H9 (cell line): ENCODE data around the gene BMPR1A. TPM values are rescaled to one million over a fixed set of nuclear protein-coding genes. Genes with fewer than 3 reads are reported as not detected.

Source experiments
- DNase-seq: peaks from one replicate; pipeline ENCODE4 v3.0.0-alpha.2; 2017
- H2AFZ ChIP-seq: one replicate; pipeline ENCODE4 v1.6.1; 2013; ENCODE audit warnings: mild to moderate bottlenecking, low read length, control low read depth, moderate library complexity
- H2AK5ac ChIP-seq: 2 replicates; pipeline ENCODE4 v1.6.1; 2013; ENCODE audit warnings: low read length, control low read depth, mixed read lengths; ENCODE audit not compliant: insufficient read length
- H2BK120ac ChIP-seq: one replicate; pipeline ENCODE4 v1.6.1; 2013; ENCODE audit warnings: low read depth, mild to moderate bottlenecking, low read length, control low read depth, inconsistent platforms; ENCODE audit not compliant: poor library complexity, severe bottlenecking
- H2BK12ac ChIP-seq: 2 replicates; pipeline ENCODE4 v1.6.1; 2013; ENCODE audit warnings: low read length, control low read depth, mixed read lengths, low read depth; ENCODE audit not compliant: insufficient read length
- H2BK15ac ChIP-seq: 2 replicates; pipeline ENCODE4 v1.6.1; 2013; ENCODE audit warnings: low read depth, low read length, control low read depth
- H2BK20ac ChIP-seq: one replicate; pipeline ENCODE4 v1.6.1; 2013; ENCODE audit warnings: low read depth, mild to moderate bottlenecking, low read length, control low read depth, inconsistent platforms; ENCODE audit not compliant: poor library complexity, severe bottlenecking
- H2BK5ac ChIP-seq: 2 replicates; pipeline ENCODE4 v1.6.1; 2013; ENCODE audit warnings: low read length, control low read depth, mixed read lengths; ENCODE audit not compliant: insufficient read length
- H3K14ac ChIP-seq: 2 replicates; pipeline ENCODE4 v1.6.1; 2013; ENCODE audit warnings: low read length, control low read depth; ENCODE audit not compliant: insufficient read depth
- H3K18ac ChIP-seq: 2 replicates; pipeline ENCODE4 v1.6.1; 2013; ENCODE audit warnings: low read depth, mild to moderate bottlenecking, mixed read lengths, low read length, control low read depth; ENCODE audit not compliant: insufficient read length
- H3K23ac ChIP-seq: 2 replicates; pipeline ENCODE4 v1.6.1; 2013; ENCODE audit warnings: low read length, control low read depth, mixed read lengths, low read depth; ENCODE audit not compliant: insufficient read length
- H3K23me2 ChIP-seq: 2 replicates; pipeline ENCODE4 v1.6.1; 2013; ENCODE audit warnings: low read depth, mild to moderate bottlenecking, mixed read lengths, low read length, control low read depth; ENCODE audit not compliant: insufficient read length, poor library complexity, severe bottlenecking
- H3K27ac ChIP-seq: 2 replicates; pipeline ENCODE4 v1.5.1; 2013; ENCODE audit warnings: low read length, control low read depth, mixed read lengths, low read depth; ENCODE audit not compliant: insufficient read length
- H3K27me3 ChIP-seq: 2 replicates; pipeline ENCODE4 v1.6.1; 2013; ENCODE audit warnings: low read length, control low read depth, inconsistent platforms; ENCODE audit not compliant: insufficient read depth
- H3K4ac ChIP-seq: 2 replicates; pipeline ENCODE4 v1.6.1; 2013; ENCODE audit warnings: low read depth, mild to moderate bottlenecking, control low read depth, inconsistent platforms, low read length, moderate library complexity
- H3K4me1 ChIP-seq: 2 replicates; pipeline ENCODE4 v1.6.1; 2013; ENCODE audit warnings: low read length, control low read depth, inconsistent platforms; ENCODE audit not compliant: insufficient read depth
- H3K4me2 ChIP-seq: 2 replicates; pipeline ENCODE4 v1.6.1; 2013; ENCODE audit warnings: low read length, control low read depth, mixed read lengths; ENCODE audit not compliant: insufficient read length, insufficient read depth
- H3K56ac ChIP-seq: 2 replicates; pipeline ENCODE4 v1.6.1; 2013; ENCODE audit warnings: low read depth, mild to moderate bottlenecking, mixed read lengths, low read length, control low read depth; ENCODE audit not compliant: insufficient read length
- H3K79me1 ChIP-seq: 2 replicates; pipeline ENCODE4 v1.6.1; 2013; ENCODE audit warnings: low read depth, mild to moderate bottlenecking, moderate library complexity, low read length, control low read depth, inconsistent platforms; ENCODE audit not compliant: insufficient read depth, poor library complexity, severe bottlenecking
- H3K79me2 ChIP-seq: 2 replicates; pipeline ENCODE4 v1.6.1; 2013; ENCODE audit warnings: low read length, control low read depth, inconsistent platforms; ENCODE audit not compliant: insufficient read depth
- H3K9ac ChIP-seq: 2 replicates; pipeline ENCODE4 v1.6.1; 2013; ENCODE audit warnings: low read length, control low read depth, mixed read lengths; ENCODE audit not compliant: insufficient read length; ENCODE audit errors: extremely low read depth
- H3K9me3 ChIP-seq: one replicate; pipeline ENCODE4 v1.6.1; 2013; ENCODE audit warnings: low read depth, low read length, inconsistent platforms; ENCODE audit not compliant: control insufficient read depth
- H3T11ph ChIP-seq: one replicate; pipeline ENCODE4 v1.6.1; 2013; ENCODE audit warnings: mild to moderate bottlenecking, low read length, control low read depth, inconsistent platforms
- H4K20me1 ChIP-seq: one replicate; pipeline ENCODE4 v1.6.1; 2013; ENCODE audit not compliant: control insufficient read depth, insufficient read length, insufficient read depth
- H4K5ac ChIP-seq: 2 replicates; pipeline ENCODE4 v1.6.1; 2013; ENCODE audit warnings: low read depth, mild to moderate bottlenecking, mixed read lengths, low read length, control low read depth; ENCODE audit not compliant: insufficient read length
- H4K8ac ChIP-seq: replicated peaks from 2 replicates; pipeline ENCODE4 v1.6.1; 2013; ENCODE audit warnings: low read length, control low read depth, mixed read lengths, low read depth; ENCODE audit not compliant: insufficient read length
- H4K91ac ChIP-seq: 2 replicates; pipeline ENCODE4 v1.6.1; 2013; ENCODE audit warnings: low read depth, mild to moderate bottlenecking, moderate library complexity, mixed read lengths, low read length, control low read depth; ENCODE audit not compliant: insufficient read length
- H3K27ac Mint-ChIP-seq, 3 experiments: 2 replicates in 2 of 3; 3 replicates in 1 of 3; pipeline ENCODE4 v1.8.0; 2020 to 2021; ENCODE audit warnings: mixed read lengths in 3 of 3, mild to moderate bottlenecking in 1 of 3, moderate library complexity in 1 of 3
- H3K27me3 Mint-ChIP-seq: 2 replicates; pipeline ENCODE4 v1.8.0; 2021; ENCODE audit warnings: low read depth, mild to moderate bottlenecking, moderate library complexity, mixed read lengths
- H3K36me3 Mint-ChIP-seq, 3 experiments: 2 replicates in 2 of 3; 3 replicates in 1 of 3; pipeline ENCODE4 v1.8.0; 2020 to 2021; ENCODE audit warnings: low read depth in 3 of 3, mixed read lengths in 3 of 3; ENCODE audit not compliant: insufficient read depth in 1 of 3
- H3K4me1 Mint-ChIP-seq, 2 experiments: 2 replicates each; pipeline ENCODE4 v1.8.0; 2020; ENCODE audit warnings: mixed read lengths in 2 of 2
- H3K4me3 Mint-ChIP-seq, 2 experiments: 2 replicates in 1 of 2; 3 replicates in 1 of 2; pipeline ENCODE4 v1.8.0; 2020 to 2021; ENCODE audit warnings: mild to moderate bottlenecking in 2 of 2, mixed read lengths in 2 of 2, moderate library complexity in 1 of 2
- H3K9me3 Mint-ChIP-seq, 2 experiments: 2 replicates in 1 of 2; 3 replicates in 1 of 2; pipeline ENCODE4 v1.8.0; 2020; ENCODE audit warnings: mild to moderate bottlenecking in 2 of 2, mixed read lengths in 2 of 2, moderate library complexity in 1 of 2
- CTCF ChIP-seq: fragments of 200-600 bp; sonication (generic); conservative IDR thresholded peaks from 3 replicates; pipeline ENCODE4 v1.8.0; 2021; ENCODE audit warnings: antibody characterized with exemption, mild to moderate bottlenecking
- WGBS: extraction: QIAGEN DNeasy Blood & Tissue Kit; methylation state at CpG from one replicate; pipeline ENCODE4 v1.1.7; 2013; ENCODE audit warnings: missing lambda C conversion rate, low lambda C conversion rate, mixed read lengths; ENCODE audit not compliant: insufficient read length; ENCODE audit errors: extremely low coverage; 5-methylcytosine and 5-hydroxymethylcytosine counted together
- total RNA-seq: library from RNA; stranded (reverse); gene quantifications from 2 replicates; pipeline ENCODE4 v1.2.1, GENCODE V29; 2021

Gene BMPR1A
- total RNA-seq, 1 experiment from 2014 or later: 138 TPM

DNA sequence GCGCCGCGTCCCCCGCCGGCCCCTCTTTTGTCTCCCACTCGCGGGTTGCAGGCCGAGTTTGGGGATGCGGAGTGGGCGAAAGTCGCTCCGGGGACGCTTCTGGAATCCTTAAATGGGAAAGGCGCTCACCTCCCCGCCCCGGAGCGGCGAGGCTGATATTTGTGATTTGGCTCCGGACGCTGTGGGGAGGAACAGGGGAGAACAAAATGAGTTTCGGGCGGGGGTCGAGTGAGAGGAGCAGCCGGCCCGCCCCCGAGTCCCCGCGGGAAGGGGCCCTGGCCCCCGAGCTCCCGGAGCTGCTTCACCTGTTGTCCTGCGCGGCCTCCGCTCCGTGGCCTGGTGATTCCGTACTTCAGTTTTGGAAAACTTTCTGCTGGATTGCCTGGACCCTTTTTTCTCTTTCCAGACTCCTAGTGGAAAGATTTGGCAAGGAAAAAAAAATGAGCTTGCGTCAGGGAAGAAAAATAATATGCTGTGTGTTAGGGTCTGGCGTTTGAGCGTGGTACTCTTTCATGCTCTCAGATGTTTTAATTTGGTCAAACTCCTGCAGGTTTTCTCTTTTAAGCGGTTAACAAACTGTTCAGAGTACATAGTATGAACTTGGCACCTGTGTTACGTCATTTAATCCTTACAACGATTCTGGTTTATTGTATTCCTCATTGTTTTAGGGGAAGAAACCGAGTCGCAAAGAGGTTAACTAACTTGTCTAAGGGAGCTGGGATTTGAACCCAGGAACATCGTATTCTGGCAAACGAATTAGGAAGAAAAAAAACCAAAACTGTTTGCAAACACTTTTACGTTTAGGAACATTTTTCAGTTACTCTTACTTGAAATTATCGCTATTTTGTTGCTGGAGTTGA lies 924 bp downstream of the BMPR1A start:
- peaks cover 62 to 64% of the 10 kb centered on the region in 2 experiments for H3K4me1 Mint-ChIP-seq
- no peak overlapping the region for H2BK12ac ChIP-seq

More for the DNA sequence above, 924 bp downstream of the BMPR1A start:
- DNase-seq: no peak
- Histone ChIP-seq H2AK5ac (no peak overlapping the region), H3K18ac (peak overlapping the region; percentile 85), H3K4ac (no peak overlapping the region), H3K9ac (peak overlapping the region; percentile 87), H2AFZ (no peak overlapping the region), H3K79me1 (peaks cover 3% of the 10 kb centered on the region), H3K27ac (no peak overlapping the region), H2BK120ac (no peak overlapping the region), H4K20me1 (peaks cover 3% of the 10 kb centered on the region), H4K8ac (no peak overlapping the region), H3K14ac (peak overlapping the region; percentile 93), H3K79me2 (peaks cover 55% of the 10 kb centered on the region), H3K23ac (no peak overlapping the region), H2BK15ac (no peak overlapping the region), H3K56ac (no peak overlapping the region), H4K5ac (no peak overlapping the region), H2BK20ac (no peak overlapping the region), H3K23me2 (no peaks in the 10 kb centered on the region), H4K91ac (no peak overlapping the region), H3K4me1 (peaks cover 4% of the 10 kb centered on the region; the same call in 1 of the 2 replicates), H3T11ph (no peak overlapping the region), H3K9me3 (no peaks in the 10 kb centered on the region), H2BK5ac (no peak overlapping the region), H3K27me3 (no peaks in the 10 kb centered on the region), H3K4me2 (peak overlapping the region; percentile 64)
- Mint-ChIP-seq H3K4me3 (peak overlapping the region; percentile 91 to 93), H3K36me3 (peaks cover 4 to 10% (median 8%) of the 10 kb centered on the region in 3 experiments; a peak in 4 of 7 replicates), H3K27me3 (no peaks in the 10 kb centered on the region), H3K9me3 (no peaks in the 10 kb centered on the region), H3K27ac (peak overlapping the region; percentile 72 to 89 (median 79))
- no CpG with 5 or more reads among the region's 47 CpGs for WGBS
- TF ChIP-seq CTCF: no peak; the same call in 2 of the 3 replicates
